Measurements from ENCODE around the gene EEPD1.

EEPD1 gene

GRCh38 chr7:36284456-36285090 is 131.5 kb downstream of the EEPD1 start:
- no peak for DNase-seq

GRCh38 chr7:36285276-36285675 is 132.2 kb downstream of the EEPD1 start:
- DNase-seq = no peak

GRCh38 chr7:36286226-36286625 is 133.2 kb downstream of the EEPD1 start:
- DNase-seq = no peak

GRCh38 chr7:36286688-36287087 is 133.6 kb downstream of the EEPD1 start:
- no peak for DNase-seq

GRCh38 chr7:36287371-36288241 is 134.6 kb downstream of the EEPD1 start:
- DNase-seq = no peak

GRCh38 chr7:36288501-36288900 is 135.4 kb downstream of the EEPD1 start:
- DNase-seq = no peak

GRCh38 chr7:36289833-36290661 is 137.0 kb downstream of the EEPD1 start:
- no peak for DNase-seq

GRCh38 chr7:36291387-36292316 is 138.6 kb downstream of the EEPD1 start:
- DNase-seq = peak; percentile 58

- no peak for DNase-seq
Measured at GRCh38 chr7:36295090-36295489, 142.0 kb downstream of the EEPD1 start.

GRCh38 chr7:36296284-36296683 is 143.2 kb downstream of the EEPD1 start:
- no peak for DNase-seq

GRCh38 chr7:36297364-36298009 is 144.4 kb downstream of the EEPD1 start:
- DNase-seq = no peak

GRCh38 chr7:36298106-36298505 is 145.1 kb downstream of the EEPD1 start:
- DNase-seq = no peak

GRCh38 chr7:36299223-36299774 is 146.2 kb downstream of the EEPD1 start:
- no peak for DNase-seq

- no peak for DNase-seq
Measured at GRCh38 chr7:36299823-36300341, 146.8 kb downstream of the EEPD1 start.

- no peak for DNase-seq
Measured at GRCh38 chr7:36300696-36301350, 147.8 kb downstream of the EEPD1 start.

GRCh38 chr7:36301914-36302771 is 149.1 kb downstream of the EEPD1 start:
- DNase-seq = no peak

- no peak for DNase-seq
Measured at GRCh38 chr7:36303202-36304098, 150.4 kb downstream of the EEPD1 start.

GRCh38 chr7:36304099-36304425 is 151.0 kb downstream of the EEPD1 start:
- DNase-seq = no peak

- DNase-seq = no peak
Measured at GRCh38 chr7:36305226-36305625, 152.2 kb downstream of the EEPD1 start.

All from NCI-H1048 (cell line).